Measurements from ENCODE around the gene PAGE4.

Gene PAGE4

GRCh38 chrX:49860867-49861535, 31.9 kb downstream of the PAGE4 start:
- Histone ChIP-seq H3K27me3 (ENCODE audit: control insufficient read depth in 1 of 2, insufficient read depth in 2 of 2, low read length in 2 of 2) (no peaks in the 10 kb centered on the region), H3K4me3 (ENCODE audit: low read depth in 1 of 2, low read length in 2 of 2) (no peak overlapping the region), H3K27ac (ENCODE audit: low read depth, low read length) (no peak overlapping the region), H3K9ac (ENCODE audit: low read depth in 1 of 2, low read length in 2 of 2) (no peak overlapping the region), H3K9me3 (ENCODE audit: control insufficient read depth in 1 of 2, low read length in 2 of 2) (no peaks in the 10 kb centered on the region), H3K36me3 (ENCODE audit: control insufficient read depth in 1 of 2, insufficient read depth in 2 of 2, low read length in 2 of 2) (no peaks in the 10 kb centered on the region), H3K4me1 (ENCODE audit: control insufficient read depth in 1 of 2, insufficient read depth in 2 of 2, low read length in 2 of 2) (no peaks in the 10 kb centered on the region)

- Histone ChIP-seq H3K9ac (ENCODE audit: low read depth in 1 of 2, low read length in 2 of 2) (no peak overlapping the region), H3K4me3 (ENCODE audit: low read depth in 1 of 2, low read length in 2 of 2) (no peak overlapping the region), H3K27me3 (ENCODE audit: control insufficient read depth in 1 of 2, insufficient read depth in 2 of 2, low read length in 2 of 2) (no peaks in the 10 kb centered on the region), H3K9me3 (ENCODE audit: control insufficient read depth in 1 of 2, low read length in 2 of 2) (no peaks in the 10 kb centered on the region), H3K36me3 (ENCODE audit: control insufficient read depth in 1 of 2, insufficient read depth in 2 of 2, low read length in 2 of 2) (no peaks in the 10 kb centered on the region), H3K4me1 (ENCODE audit: control insufficient read depth in 1 of 2, insufficient read depth in 2 of 2, low read length in 2 of 2) (no peaks in the 10 kb centered on the region), H3K27ac (ENCODE audit: low read depth, low read length) (no peak overlapping the region)
These were observed 33.0 kb downstream of the PAGE4 start for GRCh38 chrX:49862093-49862492.

DNA sequence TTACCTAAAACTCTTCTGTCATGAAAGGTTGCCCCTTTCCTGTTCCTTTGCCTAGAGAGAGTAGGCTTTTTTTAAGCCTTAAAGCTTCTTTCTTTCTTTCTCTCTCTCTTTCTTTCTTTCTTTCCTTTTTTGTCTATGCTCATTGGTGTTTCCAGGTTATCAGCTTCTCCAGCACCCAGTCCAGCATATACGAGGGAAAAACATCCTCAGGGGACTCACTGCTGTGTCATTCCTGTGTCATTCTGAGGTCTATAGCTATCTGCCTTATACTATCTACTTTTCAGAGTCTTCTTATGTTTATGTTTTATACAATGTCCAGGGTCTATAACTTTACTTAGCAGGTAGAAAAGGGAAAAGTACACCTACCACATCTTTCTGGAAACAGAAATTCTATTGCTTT, 39.6 kb downstream of the PAGE4 start:
- H3K27me3 ChIP-seq (ENCODE audit: control insufficient read depth in 1 of 2, insufficient read depth in 2 of 2, low read length in 2 of 2): no peaks in the 10 kb centered on the region
- no peak overlapping the region for H3K27ac ChIP-seq (ENCODE audit: low read depth, low read length)
- no peak overlapping the region for H3K9ac ChIP-seq (ENCODE audit: low read depth in 1 of 2, low read length in 2 of 2)
- H3K4me3 ChIP-seq (ENCODE audit: low read depth in 1 of 2, low read length in 2 of 2): no peak overlapping the region
- H3K4me1 ChIP-seq (ENCODE audit: control insufficient read depth in 1 of 2, insufficient read depth in 2 of 2, low read length in 2 of 2): no peaks in the 10 kb centered on the region
- H3K9me3 ChIP-seq (ENCODE audit: control insufficient read depth in 1 of 2, low read length in 2 of 2): no peaks in the 10 kb centered on the region
- no peaks in the 10 kb centered on the region for H3K36me3 ChIP-seq (ENCODE audit: control insufficient read depth in 1 of 2, insufficient read depth in 2 of 2, low read length in 2 of 2)

DNA sequence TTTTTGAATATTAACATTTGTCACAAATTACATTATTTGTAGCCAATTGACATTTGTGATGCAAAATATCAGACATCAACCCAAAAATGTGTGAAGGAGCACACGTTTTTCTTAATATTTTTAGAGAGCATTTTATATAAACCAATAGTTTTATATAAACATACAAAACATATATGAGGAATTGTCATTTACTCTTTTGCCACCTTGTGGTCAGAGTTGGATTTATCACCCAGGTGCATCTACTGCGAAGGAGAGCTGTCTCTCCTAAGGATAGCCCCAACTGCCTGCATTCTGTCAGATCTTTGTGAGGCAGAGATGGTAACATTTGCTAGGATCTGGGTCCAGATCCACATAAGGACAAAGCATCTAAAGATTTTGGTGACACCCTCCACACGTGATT, 47.6 kb downstream of the PAGE4 start:
- no peaks in the 10 kb centered on the region for H3K27me3 ChIP-seq (ENCODE audit: control insufficient read depth in 1 of 2, insufficient read depth in 2 of 2, low read length in 2 of 2)
- no peak overlapping the region for H3K27ac ChIP-seq (ENCODE audit: low read depth, low read length)
- H3K4me3 ChIP-seq (ENCODE audit: low read depth in 1 of 2, low read length in 2 of 2): no peak overlapping the region
- H3K4me1 ChIP-seq (ENCODE audit: control insufficient read depth in 1 of 2, insufficient read depth in 2 of 2, low read length in 2 of 2): peaks cover 9% of the 10 kb centered on the region in 2 donors
- no peak overlapping the region for H3K9ac ChIP-seq (ENCODE audit: low read depth in 1 of 2, low read length in 2 of 2)
- no peaks in the 10 kb centered on the region for H3K9me3 ChIP-seq (ENCODE audit: control insufficient read depth in 1 of 2, low read length in 2 of 2)
- H3K36me3 ChIP-seq (ENCODE audit: control insufficient read depth in 1 of 2, insufficient read depth in 2 of 2, low read length in 2 of 2): no peaks in the 10 kb centered on the region

DNA sequence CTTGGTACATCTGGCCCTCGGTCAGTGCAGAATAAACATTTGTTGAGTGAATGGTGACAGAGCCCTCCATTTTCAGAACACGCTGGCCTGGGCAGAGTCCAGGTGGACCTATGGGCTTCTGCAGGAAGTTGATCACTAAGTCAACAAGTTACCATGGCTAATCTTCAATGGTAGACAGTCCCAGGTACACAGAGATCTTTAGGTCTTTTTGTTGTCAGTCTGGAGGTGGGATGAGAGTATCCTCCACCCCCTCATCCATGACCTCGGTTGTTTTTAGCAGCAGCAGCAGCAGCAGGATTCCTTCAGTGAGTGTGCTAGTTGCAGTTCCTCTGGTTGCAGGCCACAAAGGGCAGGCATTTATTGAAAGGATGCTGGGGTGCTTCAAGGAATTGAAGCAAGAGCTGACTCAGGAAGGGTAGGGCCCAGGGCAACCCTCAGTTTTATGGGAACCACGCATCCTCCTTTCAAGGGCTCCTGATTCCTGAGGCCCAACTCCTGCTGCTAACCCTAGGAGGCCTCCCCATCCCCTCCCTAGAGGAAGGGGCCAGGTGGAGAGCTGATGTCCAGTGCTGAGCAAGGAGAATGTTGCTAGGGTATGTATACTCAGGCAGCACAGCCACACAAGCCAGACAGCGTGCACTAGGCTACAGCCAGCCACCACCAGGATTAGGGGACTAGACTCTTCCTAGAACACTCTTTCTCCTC, 48.4 kb downstream of the PAGE4 start:
- Histone ChIP-seq H3K4me1 (ENCODE audit: control insufficient read depth in 1 of 2, insufficient read depth in 2 of 2, low read length in 2 of 2) (peaks cover 9% of the 10 kb centered on the region in 2 donors), H3K36me3 (ENCODE audit: control insufficient read depth in 1 of 2, insufficient read depth in 2 of 2, low read length in 2 of 2) (no peaks in the 10 kb centered on the region), H3K9me3 (ENCODE audit: control insufficient read depth in 1 of 2, low read length in 2 of 2) (no peaks in the 10 kb centered on the region), H3K4me3 (ENCODE audit: low read depth in 1 of 2, low read length in 2 of 2) (no peak overlapping the region), H3K9ac (ENCODE audit: low read depth in 1 of 2, low read length in 2 of 2) (no peak overlapping the region), H3K27ac (ENCODE audit: low read depth, low read length) (no peak overlapping the region), H3K27me3 (ENCODE audit: control insufficient read depth in 1 of 2, insufficient read depth in 2 of 2, low read length in 2 of 2) (no peaks in the 10 kb centered on the region)

DNA sequence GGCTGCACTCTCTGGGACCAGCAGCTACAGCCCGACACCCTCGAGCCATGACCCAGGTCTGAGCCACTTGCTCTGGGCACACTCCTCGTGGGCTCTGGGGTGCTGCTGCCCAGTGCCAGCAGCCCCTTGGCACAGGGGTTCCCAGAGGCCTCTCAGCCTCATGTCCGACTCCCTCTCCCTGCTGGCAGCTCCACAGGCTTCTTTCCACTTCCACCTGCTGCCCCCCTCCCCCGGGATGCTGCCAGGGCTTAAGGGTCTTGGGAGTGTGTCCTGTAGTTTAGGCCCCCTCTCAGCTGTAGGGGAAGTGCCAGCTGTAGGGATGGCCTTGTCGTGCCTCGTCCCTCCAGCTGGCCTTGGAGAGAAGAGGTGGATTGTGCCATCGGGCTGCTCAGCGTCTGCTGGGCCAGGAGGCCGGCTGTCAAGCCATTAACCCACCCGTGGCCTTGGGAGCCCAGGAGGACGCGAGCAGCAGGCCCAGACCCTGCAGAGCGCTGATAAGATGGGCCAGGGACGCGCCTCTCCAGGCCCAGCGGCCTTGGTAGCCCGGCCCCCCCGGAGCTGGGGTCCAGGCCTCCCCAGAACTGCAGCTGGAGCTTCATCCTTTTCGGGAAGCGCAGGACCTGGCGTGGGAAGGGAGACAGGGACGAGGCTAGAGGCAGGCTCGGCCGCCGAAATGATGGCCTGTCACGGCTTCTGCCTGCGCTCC, 49.2 kb downstream of the PAGE4 start:
- peak overlapping the region; percentile 56 for H3K27ac ChIP-seq (ENCODE audit: low read depth, low read length)
- H3K4me1 ChIP-seq (ENCODE audit: control insufficient read depth in 1 of 2, insufficient read depth in 2 of 2, low read length in 2 of 2): peaks cover 9% of the 10 kb centered on the region in 2 donors
- H3K4me3 ChIP-seq (ENCODE audit: low read depth in 1 of 2, low read length in 2 of 2): peak overlapping the region; percentile 61 to 65
- no peaks in the 10 kb centered on the region for H3K9me3 ChIP-seq (ENCODE audit: control insufficient read depth in 1 of 2, low read length in 2 of 2)
- H3K9ac ChIP-seq (ENCODE audit: low read depth in 1 of 2, low read length in 2 of 2): peak overlapping the region in 1 of 2 donors; percentile 39
- no peaks in the 10 kb centered on the region for H3K36me3 ChIP-seq (ENCODE audit: control insufficient read depth in 1 of 2, insufficient read depth in 2 of 2, low read length in 2 of 2)
- H3K27me3 ChIP-seq (ENCODE audit: control insufficient read depth in 1 of 2, insufficient read depth in 2 of 2, low read length in 2 of 2): no peaks in the 10 kb centered on the region

GRCh38 chrX:49878834-49879655, 49.9 kb downstream of the PAGE4 start, which contains the start of gene USP27X:
USP27X (plus strand) TSS chrX:49879484; CDS start chrX:49880308, 824 bp downstream.
- H3K27ac ChIP-seq (ENCODE audit: low read depth, low read length): peak within 1 kb of the TSS; percentile 73

DNA sequence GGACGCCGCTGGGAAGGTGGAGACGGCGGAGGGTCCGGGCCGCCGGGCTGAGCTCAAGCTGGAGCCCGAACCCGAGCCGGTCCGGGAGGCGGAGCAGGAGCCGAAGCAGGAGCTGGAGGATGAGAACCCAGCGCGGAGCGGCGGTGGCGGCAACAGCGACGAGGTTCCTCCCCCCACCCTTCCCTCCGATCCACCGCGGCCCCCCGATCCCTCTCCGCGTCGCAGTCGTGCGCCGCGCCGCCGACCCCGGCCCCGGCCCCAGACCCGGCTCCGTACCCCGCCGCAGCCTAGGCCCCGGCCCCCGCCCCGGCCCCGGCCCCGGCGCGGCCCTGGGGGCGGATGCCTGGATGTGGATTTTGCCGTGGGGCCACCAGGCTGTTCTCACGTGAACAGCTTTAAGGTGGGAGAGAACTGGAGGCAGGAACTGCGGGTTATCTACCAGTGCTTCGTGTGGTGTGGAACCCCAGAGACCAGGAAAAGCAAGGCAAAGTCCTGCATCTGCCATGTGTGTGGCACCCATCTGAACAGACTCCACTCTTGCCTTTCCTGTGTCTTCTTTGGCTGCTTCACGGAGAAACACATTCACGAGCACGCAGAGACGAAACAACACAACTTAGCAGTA, 50.7 kb downstream of the PAGE4 start:
- H3K4me3 ChIP-seq (ENCODE audit: low read depth in 1 of 2, low read length in 2 of 2): peak overlapping the region; percentile 61 to 65
- peaks cover 9% of the 10 kb centered on the region in 2 donors for H3K4me1 ChIP-seq (ENCODE audit: control insufficient read depth in 1 of 2, insufficient read depth in 2 of 2, low read length in 2 of 2)
- no peak overlapping the region for H3K9ac ChIP-seq (ENCODE audit: low read depth in 1 of 2, low read length in 2 of 2)
- no peaks in the 10 kb centered on the region for H3K9me3 ChIP-seq (ENCODE audit: control insufficient read depth in 1 of 2, low read length in 2 of 2)
- H3K27me3 ChIP-seq (ENCODE audit: control insufficient read depth in 1 of 2, insufficient read depth in 2 of 2, low read length in 2 of 2): no peaks in the 10 kb centered on the region
- H3K36me3 ChIP-seq (ENCODE audit: control insufficient read depth in 1 of 2, insufficient read depth in 2 of 2, low read length in 2 of 2): no peaks in the 10 kb centered on the region
- H3K27ac ChIP-seq (ENCODE audit: low read depth, low read length): peak overlapping the region; percentile 73

More at GRCh38 chrX:49878834-49879655, 49.9 kb downstream of the PAGE4 start, which contains the start of gene USP27X:
- Histone ChIP-seq H3K4me1 (ENCODE audit: control insufficient read depth in 1 of 2, insufficient read depth in 2 of 2, low read length in 2 of 2) (peaks cover 9% of the 10 kb centered on the region in 2 donors), H3K9ac (ENCODE audit: low read depth in 1 of 2, low read length in 2 of 2) (peak within 1 kb of the TSS in 1 of 2 donors; percentile 39), H3K27me3 (ENCODE audit: control insufficient read depth in 1 of 2, insufficient read depth in 2 of 2, low read length in 2 of 2) (no peaks in the 10 kb centered on the region), H3K36me3 (ENCODE audit: control insufficient read depth in 1 of 2, insufficient read depth in 2 of 2, low read length in 2 of 2) (no peaks in the 10 kb centered on the region), H3K9me3 (ENCODE audit: control insufficient read depth in 1 of 2, low read length in 2 of 2) (no peaks in the 10 kb centered on the region), H3K4me3 (ENCODE audit: low read depth in 1 of 2, low read length in 2 of 2) (peak within 1 kb of the TSS; percentile 61 to 65)

GRCh38 chrX:49880668-49881067, 51.6 kb downstream of the PAGE4 start:
- Histone ChIP-seq H3K36me3 (ENCODE audit: control insufficient read depth in 1 of 2, insufficient read depth in 2 of 2, low read length in 2 of 2) (no peaks in the 10 kb centered on the region), H3K4me1 (ENCODE audit: control insufficient read depth in 1 of 2, insufficient read depth in 2 of 2, low read length in 2 of 2) (peaks cover 9% of the 10 kb centered on the region in 2 donors), H3K9ac (ENCODE audit: low read depth in 1 of 2, low read length in 2 of 2) (no peak overlapping the region), H3K9me3 (ENCODE audit: control insufficient read depth in 1 of 2, low read length in 2 of 2) (no peaks in the 10 kb centered on the region), H3K27ac (ENCODE audit: low read depth, low read length) (no peak overlapping the region), H3K4me3 (ENCODE audit: low read depth in 1 of 2, low read length in 2 of 2) (peak overlapping the region in 1 of 2 donors; percentile 65), H3K27me3 (ENCODE audit: control insufficient read depth in 1 of 2, insufficient read depth in 2 of 2, low read length in 2 of 2) (no peaks in the 10 kb centered on the region)

All from duodenal mucosa (tissue), 2 donors.